ENCODE results near the gene TEF. TPM values are rescaled to one million over a fixed set of nuclear protein-coding genes. Genes with fewer than 3 reads are reported as not detected.

The TEF gene
- total RNA-seq, 1 donor, result 17.4 TPM

GRCh38 chr22:41377846-41378245 lies 3.9 kb upstream of the TEF start:
- DNase-seq (ENCODE audit: insufficient read length, low spot score, missing footprints), result peak; percentile 57
- Histone ChIP-seq H2AFZ (ENCODE audit: low read length) (no peak overlapping the region), H3K27ac (ENCODE audit: low read depth, low read length) (no peak overlapping the region), H3K9me3 (ENCODE audit: low read depth, low read length) (no peaks in the 10 kb centered on the region), H3K27me3 (ENCODE audit: insufficient read depth, low read length) (no peaks in the 10 kb centered on the region), H3K79me2 (ENCODE audit: insufficient read depth, low read length) (peaks cover 3% of the 10 kb centered on the region), H3K4me1 (ENCODE audit: insufficient read depth, low read length) (peaks cover 19% of the 10 kb centered on the region), H3K36me3 (ENCODE audit: insufficient read depth, low read length) (no peaks in the 10 kb centered on the region), H3K4me2 (ENCODE audit: insufficient read depth, low read length) (no peak overlapping the region), H3K4me3 (ENCODE audit: insufficient read depth, low read length) (no peak overlapping the region), H4K20me1 (ENCODE audit: insufficient read depth, low read length) (no peaks in the 10 kb centered on the region)
- TF ChIP-seq CTCF (IDR thresholded peaks at IDR 0.05; ENCODE audit: extremely low read depth, low read depth, low read length), result no peak

- DNase-seq (ENCODE audit: insufficient read length, low spot score, missing footprints), result peak; percentile 97
These were observed 781 bp upstream of the TEF start for GRCh38 chr22:41380993-41381328.

GRCh38 chr22:41382098-41382578 lies 396 bp downstream of the TEF start:
- DNase-seq (ENCODE audit: insufficient read length, low spot score, missing footprints), result peak; percentile 92
- no peak for TF ChIP-seq CTCF (IDR thresholded peaks at IDR 0.05; ENCODE audit: extremely low read depth, low read depth, low read length)
- H3K27me3 ChIP-seq (ENCODE audit: insufficient read depth, low read length), result no peaks in the 10 kb centered on the region
- peak overlapping the region; percentile 91 for H3K27ac ChIP-seq (ENCODE audit: low read depth, low read length)
- no peaks in the 10 kb centered on the region for H3K9me3 ChIP-seq (ENCODE audit: low read depth, low read length)
- H3K79me2 ChIP-seq (ENCODE audit: insufficient read depth, low read length), result peaks cover 3% of the 10 kb centered on the region
- H3K36me3 ChIP-seq (ENCODE audit: insufficient read depth, low read length), result peaks cover under 1% of the 10 kb centered on the region
- peak overlapping the region; percentile 91 for H3K4me2 ChIP-seq (ENCODE audit: insufficient read depth, low read length)
- peaks cover 21% of the 10 kb centered on the region for H3K4me1 ChIP-seq (ENCODE audit: insufficient read depth, low read length)
- H3K4me3 ChIP-seq (ENCODE audit: insufficient read depth, low read length), result peak overlapping the region; percentile 79
- H2AFZ ChIP-seq (ENCODE audit: low read length), result peak overlapping the region; percentile 86
- H4K20me1 ChIP-seq (ENCODE audit: insufficient read depth, low read length), result no peaks in the 10 kb centered on the region

More at GRCh38 chr22:41380993-41381328, 781 bp upstream of the TEF start:
- Histone ChIP-seq H3K4me3 (ENCODE audit: insufficient read depth, low read length) (peak overlapping the region; percentile 79), H3K36me3 (ENCODE audit: insufficient read depth, low read length) (no peaks in the 10 kb centered on the region), H3K4me2 (ENCODE audit: insufficient read depth, low read length) (peak overlapping the region; percentile 91), H3K27me3 (ENCODE audit: insufficient read depth, low read length) (no peaks in the 10 kb centered on the region), H2AFZ (ENCODE audit: low read length) (peak overlapping the region; percentile 60), H3K79me2 (ENCODE audit: insufficient read depth, low read length) (peaks cover 3% of the 10 kb centered on the region), H4K20me1 (ENCODE audit: insufficient read depth, low read length) (no peaks in the 10 kb centered on the region), H3K4me1 (ENCODE audit: insufficient read depth, low read length) (peaks cover 21% of the 10 kb centered on the region), H3K27ac (ENCODE audit: low read depth, low read length) (peak overlapping the region; percentile 90), H3K9me3 (ENCODE audit: low read depth, low read length) (no peaks in the 10 kb centered on the region)
- TF ChIP-seq CTCF (IDR thresholded peaks at IDR 0.05; ENCODE audit: extremely low read depth, low read depth, low read length), result no peak

- Histone ChIP-seq H3K36me3 (ENCODE audit: insufficient read depth, low read length) (peaks cover 5% of the 10 kb centered on the region), H2AFZ (ENCODE audit: low read length) (peak overlapping the region; percentile 86), H3K9me3 (ENCODE audit: low read depth, low read length) (no peaks in the 10 kb centered on the region), H3K4me1 (ENCODE audit: insufficient read depth, low read length) (peaks cover 21% of the 10 kb centered on the region), H3K4me2 (ENCODE audit: insufficient read depth, low read length) (peak overlapping the region; percentile 91), H4K20me1 (ENCODE audit: insufficient read depth, low read length) (no peaks in the 10 kb centered on the region), H3K27me3 (ENCODE audit: insufficient read depth, low read length) (no peaks in the 10 kb centered on the region), H3K79me2 (ENCODE audit: insufficient read depth, low read length) (peaks cover 3% of the 10 kb centered on the region), H3K4me3 (ENCODE audit: insufficient read depth, low read length) (peak overlapping the region; percentile 79), H3K27ac (ENCODE audit: low read depth, low read length) (no peak overlapping the region)
- DNase-seq (ENCODE audit: insufficient read length, low spot score, missing footprints), result peak; percentile 91
- TF ChIP-seq CTCF (IDR thresholded peaks at IDR 0.05; ENCODE audit: extremely low read depth, low read depth, low read length), result no peak
These were observed 868 bp downstream of the TEF start for GRCh38 chr22:41382610-41383009.
